ENCODE measurements around the gene PTRH2. TPM values are rescaled to one million over a fixed set of nuclear protein-coding genes. Genes with fewer than 3 reads are reported as not detected.

The PTRH2 gene
- total RNA-seq, 1 donor from 2014 or later = 29.9 TPM

- ATAC-seq (ENCODE audit: low read depth) = no peak
- Mint-ChIP-seq H3K27me3 (no peaks in the 10 kb centered on the region), H3K4me1 (peaks cover 25% of the 10 kb centered on the region), H3K36me3 (ENCODE audit: low read depth) (peaks cover 9% of the 10 kb centered on the region), H3K4me3 (no peak overlapping the region), H3K9me3 (no peaks in the 10 kb centered on the region), H3K27ac (no peak overlapping the region)
- intact Hi-C loops (cut with micrococcal nuclease) = no loop called here
- DNase-seq = no peak
- POLR2A ChIA-PET = no interaction called here
- TF ChIP-seq CTCF (IDR thresholded peaks at IDR 0.05) = no peak
- CTCF ChIA-PET = no interaction called here
Observed at GRCh38 chr17:59714255-59714654, 7.0 kb upstream of the PTRH2 start.

GRCh38 chr17:59712862-59713261 is 5.6 kb upstream of the PTRH2 start:
- POLR2A ChIA-PET = no interaction called here
- H3K27ac Mint-ChIP-seq = no peak overlapping the region

GRCh38 chr17:59711936-59712335 is 4.7 kb upstream of the PTRH2 start:
- Mint-ChIP-seq H3K4me3 (no peak overlapping the region), H3K27me3 (no peaks in the 10 kb centered on the region), H3K36me3 (ENCODE audit: low read depth) (peaks cover 17% of the 10 kb centered on the region), H3K4me1 (peaks cover 47% of the 10 kb centered on the region), H3K9me3 (no peaks in the 10 kb centered on the region), H3K27ac (no peak overlapping the region)
- POLR2A ChIA-PET = no interaction called here
- DNase-seq = no peak
- ATAC-seq (ENCODE audit: low read depth) = no peak
- CTCF ChIA-PET = no interaction called here
- intact Hi-C loops (cut with micrococcal nuclease) = no loop called here
- TF ChIP-seq CTCF (IDR thresholded peaks at IDR 0.05) = no peak

More at GRCh38 chr17:59712862-59713261, 5.6 kb upstream of the PTRH2 start:
- ATAC-seq (ENCODE audit: low read depth) (no peak), DNase-seq (no peak)
- TF ChIP-seq CTCF (IDR thresholded peaks at IDR 0.05) = no peak
- intact Hi-C loops (cut with micrococcal nuclease) = no loop called here
- CTCF ChIA-PET = no interaction called here
- no peaks in the 10 kb centered on the region for H3K27me3 Mint-ChIP-seq
- peaks cover 9% of the 10 kb centered on the region for H3K36me3 Mint-ChIP-seq (ENCODE audit: low read depth)
- no peaks in the 10 kb centered on the region for H3K9me3 Mint-ChIP-seq
- H3K4me3 Mint-ChIP-seq = no peak overlapping the region
- peaks cover 39% of the 10 kb centered on the region for H3K4me1 Mint-ChIP-seq

GRCh38 chr17:59707971-59708430 is 771 bp upstream of the PTRH2 start:
- TF ChIP-seq CTCF (IDR thresholded peaks at IDR 0.05) = no peak
- intact Hi-C loops (cut with micrococcal nuclease) = loop anchor here (1.0 to 5.0 kb wide), 6 partner anchors 12 to 185 kb away; partner anchors contain the start of genes CLTC, DHX40 and RPS6KB1
- Mint-ChIP-seq H3K4me3 (peak overlapping the region; percentile 99), H3K4me1 (peaks cover 74% of the 10 kb centered on the region), H3K36me3 (ENCODE audit: low read depth) (peaks cover 26% of the 10 kb centered on the region), H3K27ac (peak overlapping the region; percentile 97), H3K27me3 (no peaks in the 10 kb centered on the region), H3K9me3 (no peaks in the 10 kb centered on the region)
- ATAC-seq (ENCODE audit: low read depth) = no peak
- ChIA-PET CTCF (interaction anchor here (1.2 to 1.3 kb wide), 2 partner anchors 39 to 44 kb away, joined by 3 read pairs; no protein-coding TSS in a partner anchor), POLR2A (interaction anchor here (0.6 to 2.4 kb wide), 8 partner anchors 9 to 478 kb away, joined by 3 to 45 read pairs (median 8); partner anchors contain the start of genes CLTC, DHX40, RNFT1 and RPS6KB1)
- DNase-seq = no peak

GRCh38 chr17:59702304-59702703 is 4.9 kb downstream of the PTRH2 start:
- Mint-ChIP-seq H3K36me3 (ENCODE audit: low read depth) (peaks cover 69% of the 10 kb centered on the region), H3K9me3 (no peaks in the 10 kb centered on the region), H3K4me3 (no peak overlapping the region), H3K27ac (no peak overlapping the region), H3K27me3 (no peaks in the 10 kb centered on the region), H3K4me1 (peaks cover 56% of the 10 kb centered on the region)
- POLR2A ChIA-PET = interaction anchor here (0.7 kb wide), 1 partner anchor 1485 kb away, joined by 3 read pairs; no protein-coding TSS in a partner anchor
- CTCF ChIA-PET = no interaction called here
- DNase-seq (no peak), ATAC-seq (ENCODE audit: low read depth) (no peak)
- no peak for TF ChIP-seq CTCF (IDR thresholded peaks at IDR 0.05)
- intact Hi-C loops (cut with micrococcal nuclease) = no loop called here
